ENCODE measurements around the gene MBOAT1. TPM values are rescaled to one million over a fixed set of nuclear protein-coding genes. Genes with fewer than 3 reads are reported as not detected.

The MBOAT1 gene
- polyA plus RNA-seq, 1 of the 3 experiments (the other 2 are of a cell fraction): 3.0 TPM

DNA sequence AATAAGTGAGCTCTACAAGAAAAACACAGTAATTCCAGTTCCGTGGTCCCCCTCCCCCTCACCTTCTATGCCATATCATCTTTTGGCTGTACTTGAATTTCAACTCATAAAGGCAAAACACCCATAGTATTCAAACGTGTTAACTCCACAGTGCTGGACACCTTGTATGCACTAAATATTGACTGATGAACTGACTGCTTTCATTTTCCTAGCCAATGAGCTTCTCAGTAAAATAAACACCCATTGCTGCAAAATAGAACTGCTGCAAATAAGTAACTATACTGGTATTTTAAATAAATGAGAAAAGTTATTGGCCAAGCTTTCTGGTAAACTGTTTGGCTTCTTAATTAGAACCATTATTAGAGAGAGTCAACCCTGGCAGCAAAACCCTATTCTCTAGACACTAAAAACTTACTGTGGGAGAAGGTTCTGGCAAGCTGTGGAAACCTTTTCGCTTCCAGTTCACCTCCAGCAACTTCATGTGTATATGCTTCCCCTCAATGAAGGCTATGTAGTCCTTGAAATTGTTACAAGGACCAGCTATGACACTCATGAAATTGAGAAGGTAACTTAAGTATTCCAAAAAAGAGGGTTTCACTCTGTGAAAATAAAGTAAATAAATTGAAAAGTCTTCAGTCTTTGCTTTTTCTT, 86.0 kb downstream of the MBOAT1 start:
- Histone ChIP-seq H3K79me2 (ENCODE audit: insufficient read depth) (no peaks in the 10 kb centered on the region), H3K27ac (ENCODE audit: low read depth in 2 of 2, low read length in 1 of 2) (no peak overlapping the region), H3K4me2 (no peak overlapping the region), H3K4me1 (ENCODE audit: control insufficient read depth in 1 of 2, insufficient read depth in 2 of 2, low read depth in 1 of 2, low read length in 1 of 2) (peaks cover 0 to 6% of the 10 kb centered on the region in 2 experiments; a peak in 2 of 4 replicates), H3F3A (replicated peaks; ENCODE audit: insufficient read depth) (no peaks in the 10 kb centered on the region), H3K9me3 (no peaks in the 10 kb centered on the region), H3K27me3 (ENCODE audit: insufficient read depth) (no peaks in the 10 kb centered on the region), H3K9ac (no peak overlapping the region), H3K9me2 (no peaks in the 10 kb centered on the region), H3K36me3 (replicated peaks in 1 of 2; ENCODE audit: control insufficient read depth in 1 of 2, insufficient read depth in 2 of 2, low read length in 1 of 2) (no peaks in the 10 kb centered on the region), H3K4me3 (ENCODE audit: low read depth in 2 of 2, low read length in 1 of 2) (no peak overlapping the region), H2AFZ (ENCODE audit: low read depth) (0 out of 2 replicates have a peak overlapping the region, but pooled peaks have one; percentile 39), H4K20me1 (ENCODE audit: insufficient read depth) (no peaks in the 10 kb centered on the region)
- POLR2A ChIA-PET: no interaction called here
- WGBS (ENCODE audit: low lambda C conversion rate): 68% methylated on average over 3 of the region's 3 CpGs
- CTCF ChIA-PET: interaction anchor here (0.7 to 10.2 kb wide), 32 partner anchors 8 to 1529 kb away, joined by 3 to 123 read pairs (median 6); no protein-coding TSS in a partner anchor
- no peak for DNase-seq
- TF ChIP-seq, protein P1, sequence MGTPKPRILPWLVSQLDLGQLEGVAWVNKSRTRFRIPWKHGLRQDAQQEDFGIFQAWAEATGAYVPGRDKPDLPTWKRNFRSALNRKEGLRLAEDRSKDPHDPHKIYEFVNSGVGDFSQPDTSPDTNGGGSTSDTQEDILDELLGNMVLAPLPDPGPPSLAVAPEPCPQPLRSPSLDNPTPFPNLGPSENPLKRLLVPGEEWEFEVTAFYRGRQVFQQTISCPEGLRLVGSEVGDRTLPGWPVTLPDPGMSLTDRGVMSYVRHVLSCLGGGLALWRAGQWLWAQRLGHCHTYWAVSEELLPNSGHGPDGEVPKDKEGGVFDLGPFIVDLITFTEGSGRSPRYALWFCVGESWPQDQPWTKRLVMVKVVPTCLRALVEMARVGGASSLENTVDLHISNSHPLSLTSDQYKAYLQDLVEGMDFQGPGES (IDR thresholded peaks at IDR 0.05; ENCODE audit: low read depth, low read length): no peak

- no peaks in the 10 kb centered on the region for H3K27me3 ChIP-seq (ENCODE audit: insufficient read depth)
- H3F3A ChIP-seq (replicated peaks; ENCODE audit: insufficient read depth): no peaks in the 10 kb centered on the region
- H3K4me1 ChIP-seq (ENCODE audit: control insufficient read depth in 1 of 2, insufficient read depth in 2 of 2, low read depth in 1 of 2, low read length in 1 of 2): peaks cover 0 to 6% of the 10 kb centered on the region in 2 experiments; a peak in 2 of 4 replicates
- CTCF ChIA-PET: interaction anchor here (10.2 kb wide), 1 partner anchor 33 kb away, joined by 123 read pairs; no protein-coding TSS in a partner anchor
- no peak overlapping the region for H3K4me3 ChIP-seq (ENCODE audit: low read depth in 2 of 2, low read length in 1 of 2)
- H3K27ac ChIP-seq (ENCODE audit: low read depth in 2 of 2, low read length in 1 of 2): no peak overlapping the region
- H4K20me1 ChIP-seq (ENCODE audit: insufficient read depth): no peaks in the 10 kb centered on the region
- no peaks in the 10 kb centered on the region for H3K9me2 ChIP-seq
- H3K79me2 ChIP-seq (ENCODE audit: insufficient read depth): no peaks in the 10 kb centered on the region
- POLR2A ChIA-PET: no interaction called here
- H3K36me3 ChIP-seq (replicated peaks in 1 of 2; ENCODE audit: control insufficient read depth in 1 of 2, insufficient read depth in 2 of 2, low read length in 1 of 2): no peaks in the 10 kb centered on the region
- H3K9me3 ChIP-seq: no peaks in the 10 kb centered on the region
- H3K4me2 ChIP-seq: no peak overlapping the region
- DNase-seq: no peak
- no peak overlapping the region for H3K9ac ChIP-seq
- WGBS (ENCODE audit: low lambda C conversion rate): 50% methylated on average over 3 of the region's 3 CpGs
- H2AFZ ChIP-seq (ENCODE audit: low read depth): no peak overlapping the region
- TF ChIP-seq, protein P2, sequence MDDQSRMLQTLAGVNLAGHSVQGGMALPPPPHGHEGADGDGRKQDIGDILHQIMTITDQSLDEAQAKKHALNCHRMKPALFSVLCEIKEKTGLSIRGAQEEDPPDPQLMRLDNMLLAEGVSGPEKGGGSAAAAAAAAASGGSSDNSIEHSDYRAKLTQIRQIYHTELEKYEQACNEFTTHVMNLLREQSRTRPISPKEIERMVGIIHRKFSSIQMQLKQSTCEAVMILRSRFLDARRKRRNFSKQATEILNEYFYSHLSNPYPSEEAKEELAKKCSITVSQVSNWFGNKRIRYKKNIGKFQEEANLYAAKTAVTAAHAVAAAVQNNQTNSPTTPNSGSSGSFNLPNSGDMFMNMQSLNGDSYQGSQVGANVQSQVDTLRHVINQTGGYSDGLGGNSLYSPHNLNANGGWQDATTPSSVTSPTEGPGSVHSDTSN (IDR thresholded peaks at IDR 0.05): no peak
- TF ChIP-seq, protein P3, sequence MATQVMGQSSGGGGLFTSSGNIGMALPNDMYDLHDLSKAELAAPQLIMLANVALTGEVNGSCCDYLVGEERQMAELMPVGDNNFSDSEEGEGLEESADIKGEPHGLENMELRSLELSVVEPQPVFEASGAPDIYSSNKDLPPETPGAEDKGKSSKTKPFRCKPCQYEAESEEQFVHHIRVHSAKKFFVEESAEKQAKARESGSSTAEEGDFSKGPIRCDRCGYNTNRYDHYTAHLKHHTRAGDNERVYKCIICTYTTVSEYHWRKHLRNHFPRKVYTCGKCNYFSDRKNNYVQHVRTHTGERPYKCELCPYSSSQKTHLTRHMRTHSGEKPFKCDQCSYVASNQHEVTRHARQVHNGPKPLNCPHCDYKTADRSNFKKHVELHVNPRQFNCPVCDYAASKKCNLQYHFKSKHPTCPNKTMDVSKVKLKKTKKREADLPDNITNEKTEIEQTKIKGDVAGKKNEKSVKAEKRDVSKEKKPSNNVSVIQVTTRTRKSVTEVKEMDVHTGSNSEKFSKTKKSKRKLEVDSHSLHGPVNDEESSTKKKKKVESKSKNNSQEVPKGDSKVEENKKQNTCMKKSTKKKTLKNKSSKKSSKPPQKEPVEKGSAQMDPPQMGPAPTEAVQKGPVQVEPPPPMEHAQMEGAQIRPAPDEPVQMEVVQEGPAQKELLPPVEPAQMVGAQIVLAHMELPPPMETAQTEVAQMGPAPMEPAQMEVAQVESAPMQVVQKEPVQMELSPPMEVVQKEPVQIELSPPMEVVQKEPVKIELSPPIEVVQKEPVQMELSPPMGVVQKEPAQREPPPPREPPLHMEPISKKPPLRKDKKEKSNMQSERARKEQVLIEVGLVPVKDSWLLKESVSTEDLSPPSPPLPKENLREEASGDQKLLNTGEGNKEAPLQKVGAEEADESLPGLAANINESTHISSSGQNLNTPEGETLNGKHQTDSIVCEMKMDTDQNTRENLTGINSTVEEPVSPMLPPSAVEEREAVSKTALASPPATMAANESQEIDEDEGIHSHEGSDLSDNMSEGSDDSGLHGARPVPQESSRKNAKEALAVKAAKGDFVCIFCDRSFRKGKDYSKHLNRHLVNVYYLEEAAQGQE (IDR thresholded peaks at IDR 0.05; ENCODE audit: low read depth, low read length): no peak
- TF ChIP-seq, protein P1 (IDR thresholded peaks at IDR 0.05; ENCODE audit: low read depth, low read length): no peak
- TF ChIP-seq, protein P4, sequence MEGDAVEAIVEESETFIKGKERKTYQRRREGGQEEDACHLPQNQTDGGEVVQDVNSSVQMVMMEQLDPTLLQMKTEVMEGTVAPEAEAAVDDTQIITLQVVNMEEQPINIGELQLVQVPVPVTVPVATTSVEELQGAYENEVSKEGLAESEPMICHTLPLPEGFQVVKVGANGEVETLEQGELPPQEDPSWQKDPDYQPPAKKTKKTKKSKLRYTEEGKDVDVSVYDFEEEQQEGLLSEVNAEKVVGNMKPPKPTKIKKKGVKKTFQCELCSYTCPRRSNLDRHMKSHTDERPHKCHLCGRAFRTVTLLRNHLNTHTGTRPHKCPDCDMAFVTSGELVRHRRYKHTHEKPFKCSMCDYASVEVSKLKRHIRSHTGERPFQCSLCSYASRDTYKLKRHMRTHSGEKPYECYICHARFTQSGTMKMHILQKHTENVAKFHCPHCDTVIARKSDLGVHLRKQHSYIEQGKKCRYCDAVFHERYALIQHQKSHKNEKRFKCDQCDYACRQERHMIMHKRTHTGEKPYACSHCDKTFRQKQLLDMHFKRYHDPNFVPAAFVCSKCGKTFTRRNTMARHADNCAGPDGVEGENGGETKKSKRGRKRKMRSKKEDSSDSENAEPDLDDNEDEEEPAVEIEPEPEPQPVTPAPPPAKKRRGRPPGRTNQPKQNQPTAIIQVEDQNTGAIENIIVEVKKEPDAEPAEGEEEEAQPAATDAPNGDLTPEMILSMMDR (IDR thresholded peaks at IDR 0.05): no peak
- TF ChIP-seq MXI1 (IDR thresholded peaks at IDR 0.05; ENCODE audit: low read depth, low read length): no peak
- no peak for TF ChIP-seq RAD21 (IDR thresholded peaks at IDR 0.05; ENCODE audit: low read length)
- TF ChIP-seq, protein P5, sequence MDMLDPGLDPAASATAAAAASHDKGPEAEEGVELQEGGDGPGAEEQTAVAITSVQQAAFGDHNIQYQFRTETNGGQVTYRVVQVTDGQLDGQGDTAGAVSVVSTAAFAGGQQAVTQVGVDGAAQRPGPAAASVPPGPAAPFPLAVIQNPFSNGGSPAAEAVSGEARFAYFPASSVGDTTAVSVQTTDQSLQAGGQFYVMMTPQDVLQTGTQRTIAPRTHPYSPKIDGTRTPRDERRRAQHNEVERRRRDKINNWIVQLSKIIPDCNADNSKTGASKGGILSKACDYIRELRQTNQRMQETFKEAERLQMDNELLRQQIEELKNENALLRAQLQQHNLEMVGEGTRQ (IDR thresholded peaks at IDR 0.05; ENCODE audit: borderline replicate concordance, low read depth, low read length): no peak
- no peak for TF ChIP-seq FOXM1 (IDR thresholded peaks at IDR 0.05; ENCODE audit: low read depth)
- no peak for TF ChIP-seq NFIC (IDR thresholded peaks at IDR 0.05; ENCODE audit: borderline replicate concordance)
- TF ChIP-seq RFX5 (IDR thresholded peaks at IDR 0.05; ENCODE audit: low read length): no peak
- TF ChIP-seq GABPA (IDR thresholded peaks at IDR 0.05; ENCODE audit: low read depth): no peak
- TF ChIP-seq, protein P6, sequence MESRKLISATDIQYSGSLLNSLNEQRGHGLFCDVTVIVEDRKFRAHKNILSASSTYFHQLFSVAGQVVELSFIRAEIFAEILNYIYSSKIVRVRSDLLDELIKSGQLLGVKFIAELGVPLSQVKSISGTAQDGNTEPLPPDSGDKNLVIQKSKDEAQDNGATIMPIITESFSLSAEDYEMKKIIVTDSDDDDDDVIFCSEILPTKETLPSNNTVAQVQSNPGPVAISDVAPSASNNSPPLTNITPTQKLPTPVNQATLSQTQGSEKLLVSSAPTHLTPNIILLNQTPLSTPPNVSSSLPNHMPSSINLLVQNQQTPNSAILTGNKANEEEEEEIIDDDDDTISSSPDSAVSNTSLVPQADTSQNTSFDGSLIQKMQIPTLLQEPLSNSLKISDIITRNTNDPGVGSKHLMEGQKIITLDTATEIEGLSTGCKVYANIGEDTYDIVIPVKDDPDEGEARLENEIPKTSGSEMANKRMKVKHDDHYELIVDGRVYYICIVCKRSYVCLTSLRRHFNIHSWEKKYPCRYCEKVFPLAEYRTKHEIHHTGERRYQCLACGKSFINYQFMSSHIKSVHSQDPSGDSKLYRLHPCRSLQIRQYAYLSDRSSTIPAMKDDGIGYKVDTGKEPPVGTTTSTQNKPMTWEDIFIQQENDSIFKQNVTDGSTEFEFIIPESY (IDR thresholded peaks at IDR 0.05; ENCODE audit: borderline replicate concordance, low read depth): no peak
These were observed 87.7 kb downstream of the MBOAT1 start for GRCh38 chr6:20124545-20124944.

All from SK-N-SH (cell line).